Prostate gland (tissue), 2 donors: Measurements from ENCODE around the gene HDAC4. TPM values are rescaled to one million over a fixed set of nuclear protein-coding genes. Genes with fewer than 3 reads are reported as not detected.
A peak's percentile ranks its signal among the peaks of the same experiment; 100 is the strongest.

ENCODE experiments used
- DNase-seq: peaks from one replicate; pipeline ENCODE4 v3.0.0-alpha.2; 2019; ENCODE audit warnings: low spot score
- H3K27ac ChIP-seq, 2 donors: fragments of 200-600 bp; sonication (generic); 2 replicates each; pipeline ENCODE4 v1.5.1; 2017 to 2019
- H3K27me3 ChIP-seq: fragments of 200-600 bp; sonication (generic); replicated peaks from 2 replicates; pipeline ENCODE4 v1.5.1; 2019; ENCODE audit not compliant: insufficient read depth
- H3K36me3 ChIP-seq, 2 donors: fragments of 200-600 bp; sonication (generic); 1 replicate in 1 of 2; 2 replicates in 1 of 2; pipeline versions ENCODE4 v1.5.1 to v1.8.1; 2017 to 2019
- H3K4me1 ChIP-seq: fragments of 200-600 bp; sonication (generic); replicated peaks from 2 replicates; pipeline ENCODE4 v1.5.1; 2019
- H3K4me3 ChIP-seq, 2 donors: fragments of 200-600 bp; sonication (generic); 2 replicates each; pipeline ENCODE4 v1.5.1; 2017 to 2019
- H3K9me3 ChIP-seq: fragments of 200-600 bp; sonication (generic); 2 replicates; pipeline ENCODE4 v1.5.1; 2017
- CTCF ChIP-seq, 4 experiments: fragments of 200-600 bp in 2 of 4; fragments of 450-650 bp in 2 of 4; sonication (generic) in 2 of 4; IDR thresholded peaks; 1 replicate in 3 of 4; 2 replicates in 1 of 4; pipeline ENCODE4 v1.5.1; 2016 to 2019; ENCODE audit warnings: antibody characterized with exemption in 4 of 4, mild to moderate bottlenecking in 2 of 4, moderate library complexity in 2 of 4
- POLR2A ChIP-seq: fragments of 450-650 bp; IDR thresholded peaks from one replicate; pipeline ENCODE4 v1.6.1; 2016; ENCODE audit warnings: antibody characterized with exemption, mild to moderate bottlenecking
- POLR2AphosphoS5 ChIP-seq: sonication (generic); formaldehyde crosslinking; IDR thresholded peaks from one replicate; pipeline ENCODE4 v1.6.1; 2017; ENCODE audit warnings: antibody characterized with exemption
- WGBS: methylation state at CpG from one replicate; pipeline ENCODE4 v1.1.5; 2018; 5-methylcytosine and 5-hydroxymethylcytosine counted together
- intact Hi-C: fragments of 100-400 bp; cut with DNase I; formaldehyde crosslinking; loops from one replicate; pipeline ENCODE4 v1.14.2; 2022
- total RNA-seq, 2 donors: library from RNA; depleted of rRNA; stranded (reverse); fragments of >200 nt; gene quantifications; one replicate each; pipeline ENCODE4 v1.1.0, GENCODE V29; 2016

HDAC4 gene
- total RNA-seq, 2 donors from 2014 or later: 41.8 to 44.2 TPM

- 95% methylated on average over 5 of the region's 5 CpGs for WGBS
- Histone ChIP-seq H3K27ac (no peak overlapping the region), H3K4me3 (no peak overlapping the region), H3K9me3 (no peaks in the 10 kb centered on the region), H3K27me3 (no peaks in the 10 kb centered on the region), H3K36me3 (no peaks in the 10 kb centered on the region), H3K4me1 (peaks cover 8% of the 10 kb centered on the region)
- DNase-seq: no peak
- intact Hi-C loops: loop anchor here (5.0 kb wide), 2 partner anchors 34 to 86 kb away; no protein-coding TSS in a partner anchor
- no peak for TF ChIP-seq POLR2AphosphoS5
- no peak for TF ChIP-seq CTCF (IDR thresholded peaks at IDR 0.05)
- TF ChIP-seq POLR2A: no peak
Observed at GRCh38 chr2:239313776-239314175, 87.0 kb downstream of the HDAC4 start.

DNA sequence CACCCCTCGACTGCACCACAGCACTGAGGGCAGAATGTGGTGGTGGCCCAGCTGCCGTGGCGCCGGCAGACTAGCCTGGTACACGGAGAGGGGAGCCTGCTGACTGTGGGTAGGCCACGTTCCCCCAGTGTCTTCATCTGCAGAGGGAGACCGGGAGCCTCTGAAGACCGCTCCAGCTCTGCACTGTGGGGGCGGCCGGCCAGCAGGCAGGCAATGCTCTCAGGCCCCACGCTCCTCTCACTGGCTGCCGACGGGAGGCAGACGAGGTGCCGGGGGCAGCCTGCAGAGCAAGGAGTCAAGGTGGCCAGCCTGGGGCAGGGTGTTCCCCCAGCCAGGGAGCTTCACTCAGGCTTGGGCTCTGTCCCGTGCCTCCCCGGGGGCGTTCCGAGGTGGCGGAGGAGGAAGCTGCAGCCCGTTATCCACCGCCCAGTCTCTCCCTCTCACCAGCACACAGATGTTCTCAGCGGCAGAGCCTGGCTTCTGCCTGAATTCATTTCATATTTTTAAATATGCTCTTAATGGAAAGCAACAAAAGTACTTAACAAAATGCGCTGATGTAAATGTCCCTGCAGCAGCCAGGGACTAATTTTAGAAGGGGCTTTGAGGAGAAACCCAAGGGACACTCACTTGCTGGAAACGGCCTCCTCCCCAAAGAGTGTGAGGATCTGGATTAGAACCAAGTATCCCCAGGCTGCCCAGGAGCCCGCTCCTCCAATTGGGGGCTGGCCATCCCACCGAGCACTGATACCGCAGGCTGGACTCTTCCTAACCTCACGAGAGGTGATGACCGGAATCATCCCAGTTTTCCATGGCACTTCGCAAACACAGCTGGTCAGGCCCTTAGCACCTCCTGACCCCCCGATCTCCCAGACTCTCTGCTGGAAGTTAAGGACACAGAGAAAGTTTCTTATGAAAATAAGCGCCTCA lies 87.8 kb downstream of the HDAC4 start:
- no peak for TF ChIP-seq POLR2A
- TF ChIP-seq POLR2AphosphoS5: no peak
- TF ChIP-seq CTCF (IDR thresholded peaks at IDR 0.05): no peak
- peaks cover 8% of the 10 kb centered on the region for H3K4me1 ChIP-seq
- H3K36me3 ChIP-seq: no peaks in the 10 kb centered on the region
- intact Hi-C loops: loop anchor here (5.0 kb wide), 2 partner anchors 34 to 86 kb away; no protein-coding TSS in a partner anchor
- DNase-seq: no peak
- H3K27ac ChIP-seq: no peak overlapping the region
- no peak overlapping the region for H3K4me3 ChIP-seq
- no peaks in the 10 kb centered on the region for H3K27me3 ChIP-seq
- H3K9me3 ChIP-seq: no peaks in the 10 kb centered on the region
- WGBS: 78% methylated on average over 33 of the region's 33 CpGs

GRCh38 chr2:239312081-239312511 lies 88.7 kb downstream of the HDAC4 start:
- DNase-seq: no peak
- Histone ChIP-seq H3K27me3 (no peaks in the 10 kb centered on the region), H3K27ac (no peak overlapping the region), H3K4me3 (no peak overlapping the region), H3K36me3 (no peaks in the 10 kb centered on the region), H3K4me1 (peaks cover 8% of the 10 kb centered on the region), H3K9me3 (no peaks in the 10 kb centered on the region)
- TF ChIP-seq POLR2A (no peak), CTCF (IDR thresholded peaks at IDR 0.05) (no peak), POLR2AphosphoS5 (no peak)
- 93% methylated on average over 10 of the region's 10 CpGs for WGBS
- intact Hi-C loops: loop anchor here (5.0 kb wide), 2 partner anchors 35 to 85 kb away; no protein-coding TSS in a partner anchor

DNA sequence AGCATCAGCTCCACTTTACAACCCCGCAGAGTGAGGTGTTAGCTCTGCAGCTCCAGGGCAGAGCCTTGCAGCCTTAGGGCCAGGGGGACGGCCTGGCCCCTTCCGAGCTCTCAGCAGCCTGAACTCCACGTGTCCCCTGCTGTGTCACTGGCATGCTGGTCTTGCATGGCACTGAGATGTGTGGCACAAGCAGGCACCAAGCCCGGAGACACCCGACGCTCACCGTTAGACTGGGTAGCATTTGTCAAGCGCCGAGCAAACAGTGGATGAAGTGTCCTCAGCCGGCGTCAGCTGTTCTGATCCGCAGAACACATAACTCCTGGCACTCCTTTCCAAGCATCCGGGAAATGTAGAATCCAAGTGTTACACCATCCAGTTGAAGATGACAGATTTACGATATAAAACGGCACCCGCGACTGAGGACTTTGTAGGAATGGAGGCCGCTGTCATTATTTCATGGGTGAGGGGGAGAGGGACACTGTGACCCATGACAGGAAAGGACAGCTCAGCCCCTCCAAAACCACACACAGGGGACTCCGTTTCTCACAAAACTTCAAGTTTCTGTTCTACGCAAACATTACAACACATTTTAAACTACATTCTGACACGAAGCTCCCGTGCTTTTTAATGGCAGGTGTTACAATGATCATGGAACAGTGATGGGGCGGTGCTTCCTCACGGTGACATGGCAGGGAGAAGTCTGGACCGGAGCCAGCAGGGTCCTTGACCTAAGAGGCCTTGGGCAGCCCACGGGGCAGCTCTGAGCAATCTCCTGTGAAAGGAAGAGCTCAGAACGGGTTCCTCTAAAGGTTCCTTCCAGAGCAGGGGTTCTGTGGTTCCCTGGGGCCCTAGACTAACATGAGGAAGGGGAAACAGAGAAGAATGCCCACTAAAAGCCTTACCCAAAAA lies 89.4 kb downstream of the HDAC4 start:
- WGBS: 48% methylated on average over 28 of the region's 28 CpGs
- H3K9me3 ChIP-seq: no peaks in the 10 kb centered on the region
- no peaks in the 10 kb centered on the region for H3K36me3 ChIP-seq
- no peak for TF ChIP-seq POLR2A
- peak; percentile 85 for TF ChIP-seq POLR2AphosphoS5
- H3K27ac ChIP-seq: peak overlapping the region; percentile 9 to 62
- peaks cover 4% of the 10 kb centered on the region for H3K4me1 ChIP-seq
- intact Hi-C loops: loop anchor here (5.0 kb wide), 2 partner anchors 36 to 84 kb away; no protein-coding TSS in a partner anchor
- DNase-seq: peak; percentile 74
- H3K4me3 ChIP-seq: no peak overlapping the region
- H3K27me3 ChIP-seq: no peaks in the 10 kb centered on the region
